ENCODE data around the gene EBI3.
"Not testable (repeated sequence)": the region's sequence is repeated elsewhere in the genome, so short reads cannot be mapped to it uniquely, and the experiment has no call there.

The EBI3 gene

DNA sequence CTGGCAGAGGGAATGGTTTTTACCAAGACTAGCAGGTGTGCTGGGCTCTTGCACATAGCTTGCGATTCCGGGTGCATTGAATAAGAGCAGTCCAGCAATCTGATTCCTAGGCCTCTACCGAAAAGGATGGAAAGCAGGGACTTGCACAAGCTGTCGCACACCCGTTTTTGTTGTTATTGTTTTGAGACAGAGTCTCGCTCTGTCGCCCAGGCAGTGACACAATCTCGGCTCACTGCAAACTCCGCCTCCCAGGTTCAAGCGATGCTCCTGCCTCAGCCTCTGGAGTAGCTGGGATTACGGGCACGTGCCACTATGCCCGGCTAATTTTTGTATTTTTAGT lies 5.5 kb downstream of the EBI3 start:
- DNase-seq (ENCODE audit: low read depth): no peak

DNA sequence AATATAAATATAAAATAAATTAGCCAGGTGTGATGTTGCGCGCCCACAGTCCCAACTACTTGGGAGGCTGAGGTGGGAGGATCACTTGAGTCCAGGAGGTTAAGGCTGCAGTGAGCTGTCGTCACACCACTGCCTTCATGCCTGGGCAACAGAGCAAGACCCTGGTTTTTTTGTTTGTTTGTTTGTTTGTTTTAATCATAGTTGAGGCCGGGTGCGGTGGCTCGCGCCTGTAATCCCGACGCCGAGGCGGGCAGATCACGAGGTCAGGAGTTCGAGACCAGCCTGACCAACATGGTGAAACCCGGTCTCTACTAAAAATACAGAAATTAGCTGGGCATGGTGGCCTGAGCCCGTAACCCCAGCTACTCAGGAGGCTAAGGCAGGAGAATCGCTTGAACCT lies 8.2 kb downstream of the EBI3 start:
- not testable (repeated sequence) for DNase-seq (ENCODE audit: low read depth)

DNA sequence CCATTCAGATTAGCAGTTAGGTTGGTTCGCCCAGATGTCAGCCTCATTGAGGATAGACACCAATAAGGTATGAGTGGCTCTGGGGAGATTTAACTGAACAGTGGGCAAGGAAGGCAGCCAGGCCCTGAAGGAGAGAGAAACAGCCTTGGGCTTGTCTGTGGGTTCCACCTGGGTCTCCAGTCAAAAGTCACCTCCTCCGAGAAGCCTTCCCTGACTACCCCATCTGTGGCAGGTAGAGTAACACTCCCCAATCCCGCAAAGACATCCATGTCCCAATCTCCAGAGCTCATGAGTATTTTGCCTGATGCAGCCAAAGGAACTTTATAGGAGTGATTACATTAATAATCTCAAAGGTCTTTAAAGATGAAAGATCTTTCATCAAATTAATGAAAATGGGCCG lies 9.5 kb downstream of the EBI3 start:
- DNase-seq (ENCODE audit: low read depth): no peak

DNA sequence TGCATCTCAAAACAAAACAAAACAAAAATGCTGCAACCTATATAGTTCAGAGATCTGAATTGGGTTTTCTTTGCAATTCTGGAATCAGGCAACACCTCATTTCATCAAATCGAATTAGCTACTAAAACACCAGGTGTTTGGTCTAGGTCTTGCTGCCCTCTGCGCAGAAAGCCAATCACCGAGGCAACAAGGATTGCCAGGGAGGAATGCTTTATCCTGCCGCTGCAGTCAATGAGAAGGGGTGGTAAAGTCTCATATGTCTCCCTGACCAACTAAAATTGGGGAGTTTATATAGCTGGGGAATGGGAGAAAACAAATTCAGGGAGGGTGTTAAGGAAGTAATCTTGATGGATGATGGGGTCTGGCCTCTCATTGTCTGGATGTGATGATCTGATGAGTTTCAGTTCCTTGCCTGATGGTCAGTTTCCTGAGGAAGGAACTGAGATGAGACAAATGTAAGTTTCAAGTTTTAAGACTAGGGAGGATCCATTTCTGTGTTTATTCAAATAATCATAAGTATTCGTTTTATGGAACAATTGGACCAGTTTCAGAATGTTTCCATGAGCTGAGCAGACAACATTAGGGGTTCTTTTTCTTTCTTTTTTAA lies 12.6 kb downstream of the EBI3 start:
- no peak for DNase-seq (ENCODE audit: low read depth)

DNA sequence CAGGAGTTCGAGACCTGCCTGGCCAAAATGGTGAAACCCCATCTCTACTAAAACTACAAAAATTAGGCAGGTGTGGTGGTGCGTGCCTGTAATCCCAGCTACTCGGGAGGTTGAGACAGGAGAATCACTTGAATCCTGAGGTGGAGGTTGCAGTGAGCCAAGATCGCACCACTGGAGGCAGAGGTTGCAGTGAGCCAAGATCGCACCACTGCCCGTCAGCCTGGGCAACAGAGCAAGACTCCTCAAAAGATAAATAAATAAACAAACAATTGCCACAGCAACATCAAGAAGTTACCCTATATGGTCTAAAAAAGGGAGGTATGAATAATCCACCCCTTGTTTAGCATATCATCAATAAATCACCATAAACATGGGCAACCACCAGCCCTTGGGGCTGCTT lies 16.6 kb downstream of the EBI3 start:
- not testable (repeated sequence) for DNase-seq (ENCODE audit: low read depth)

DNA sequence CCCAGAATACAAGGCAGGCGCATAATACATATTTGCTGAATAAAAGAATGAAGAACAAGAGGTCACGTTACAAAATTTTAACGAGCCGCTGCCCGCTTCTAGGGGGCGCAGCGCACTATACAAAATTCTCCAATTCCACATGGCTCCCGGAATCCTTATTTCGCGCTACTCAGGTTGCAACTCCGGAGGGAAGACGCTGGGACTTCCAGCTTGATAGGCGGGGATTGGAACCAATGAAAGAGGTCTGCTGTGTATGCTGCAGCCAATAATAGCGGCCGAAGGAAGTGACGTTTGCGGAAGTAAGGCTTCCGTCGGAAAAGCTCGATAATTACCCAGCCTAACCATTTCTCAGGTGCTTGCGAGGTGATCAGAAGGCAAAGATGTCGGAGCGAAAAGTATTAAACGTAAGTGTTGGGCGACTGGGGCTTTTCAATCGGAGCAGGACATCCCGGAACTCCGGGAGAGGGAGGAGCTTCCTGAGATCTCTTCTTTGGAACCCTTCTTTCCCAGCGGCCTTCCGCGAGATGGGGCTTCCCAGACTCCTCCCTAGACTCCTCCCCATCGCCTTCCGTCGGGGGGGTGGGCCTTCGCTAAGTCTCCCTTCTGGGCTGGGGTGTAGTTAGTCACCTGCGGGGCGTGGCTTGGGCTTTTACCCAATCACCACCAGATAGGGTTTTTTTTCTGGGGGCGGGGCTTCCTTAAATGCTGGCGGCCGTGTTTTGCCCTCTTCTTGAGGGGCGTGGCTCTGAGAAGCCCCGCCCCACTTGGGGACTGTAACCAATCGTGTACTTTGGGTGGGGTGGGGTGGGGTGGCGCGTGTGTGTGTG lies 17.7 kb downstream of the EBI3 start, which contains the start of gene YJU2:
YJU2 (plus strand) TSS at position 314 of the 827 bp plus-strand sequence; CDS start at position 381, 67 bp downstream.
- DNase-seq (ENCODE audit: low read depth): peak; percentile 100

DNA sequence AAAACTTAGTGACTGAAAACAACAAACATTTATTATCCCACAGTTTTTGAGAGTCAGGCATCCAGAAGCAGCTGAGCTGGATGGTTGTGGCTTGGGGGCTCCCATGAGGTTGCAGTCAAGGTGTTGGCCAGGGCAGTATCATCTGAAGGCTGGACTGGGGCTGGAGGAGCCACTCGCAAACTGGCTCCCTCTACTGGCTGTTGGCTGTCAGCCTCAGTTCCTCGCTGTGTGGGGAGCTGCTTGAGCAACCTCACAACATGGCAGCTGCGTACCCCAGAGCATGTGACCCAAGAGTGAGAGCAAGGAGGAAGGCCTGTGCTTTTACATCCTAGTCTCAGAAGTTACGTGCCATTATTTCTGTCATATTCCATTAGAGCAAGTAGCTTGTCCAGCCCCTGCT lies 27.2 kb downstream of the EBI3 start:
- no peak for DNase-seq (ENCODE audit: low read depth)

DNA sequence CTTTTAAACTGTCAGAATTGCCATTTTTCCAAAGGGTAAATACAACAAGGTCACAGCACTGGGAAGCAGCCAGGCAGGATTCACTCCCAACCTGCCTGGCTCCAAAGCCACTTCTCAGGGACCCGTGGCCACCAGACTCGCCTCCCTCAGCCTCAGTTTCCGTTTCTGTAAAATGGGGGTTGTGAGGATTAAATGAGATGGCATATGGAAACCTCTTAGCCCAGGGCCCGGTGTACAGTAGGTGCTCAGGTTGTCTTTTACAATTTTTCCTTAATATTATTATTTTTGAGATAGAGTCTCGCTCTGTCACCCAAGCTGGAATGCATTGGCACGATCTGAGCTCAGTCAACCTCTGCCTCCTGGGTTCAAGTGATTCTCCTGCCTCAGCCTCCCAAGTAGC lies 27.7 kb downstream of the EBI3 start:
- no peak for DNase-seq (ENCODE audit: low read depth)

DNA sequence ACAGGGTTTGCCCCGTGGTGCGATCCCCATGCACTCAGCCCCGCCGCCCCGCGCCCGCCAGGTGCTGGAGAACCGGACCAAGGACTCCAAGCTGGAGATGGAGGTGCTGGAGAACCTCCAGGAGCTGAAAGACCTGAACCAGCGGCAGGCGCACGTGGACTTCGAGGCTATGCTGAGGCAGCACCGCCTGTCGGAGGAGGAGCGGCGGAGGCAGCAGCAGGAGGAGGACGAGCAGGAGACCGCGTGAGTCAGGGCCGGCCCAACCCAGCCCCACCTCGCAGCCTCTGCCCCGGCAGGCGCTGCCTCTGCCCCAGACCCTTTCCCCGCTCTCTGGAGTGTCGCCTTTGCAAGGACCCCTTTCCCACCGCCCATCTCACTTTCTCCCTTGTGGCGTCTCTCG lies 28.9 kb downstream of the EBI3 start:
- DNase-seq (ENCODE audit: low read depth): no peak

DNA sequence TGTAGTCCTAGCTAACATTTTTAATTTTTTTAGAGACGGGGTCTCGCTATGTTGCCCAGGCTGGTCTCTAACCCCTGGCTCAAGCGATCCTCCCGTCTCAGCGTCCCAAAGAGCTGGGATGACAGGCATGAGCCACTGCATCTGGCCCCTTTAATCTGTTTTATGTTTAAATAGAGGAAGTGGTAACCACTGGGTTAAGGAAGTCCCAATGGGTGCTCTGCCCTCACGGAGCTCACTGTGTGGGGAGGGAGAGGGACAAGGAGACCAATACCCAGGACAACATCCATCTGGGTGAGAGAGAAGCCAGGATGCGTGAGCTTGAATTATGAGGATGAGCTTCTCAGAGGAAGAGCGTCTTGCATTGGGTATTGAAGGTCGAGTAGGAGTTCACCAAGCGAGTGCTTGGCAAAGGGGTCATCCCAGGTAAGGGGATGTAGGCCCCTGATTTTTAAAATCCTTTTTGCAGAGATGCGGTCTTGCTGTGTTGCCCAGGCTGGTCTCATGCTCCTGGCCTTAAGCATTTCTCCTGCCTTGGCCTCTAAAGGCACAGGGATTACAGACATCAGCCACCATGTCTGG lies 31.4 kb downstream of the EBI3 start:
- DNase-seq (ENCODE audit: low read depth): no peak

DNA sequence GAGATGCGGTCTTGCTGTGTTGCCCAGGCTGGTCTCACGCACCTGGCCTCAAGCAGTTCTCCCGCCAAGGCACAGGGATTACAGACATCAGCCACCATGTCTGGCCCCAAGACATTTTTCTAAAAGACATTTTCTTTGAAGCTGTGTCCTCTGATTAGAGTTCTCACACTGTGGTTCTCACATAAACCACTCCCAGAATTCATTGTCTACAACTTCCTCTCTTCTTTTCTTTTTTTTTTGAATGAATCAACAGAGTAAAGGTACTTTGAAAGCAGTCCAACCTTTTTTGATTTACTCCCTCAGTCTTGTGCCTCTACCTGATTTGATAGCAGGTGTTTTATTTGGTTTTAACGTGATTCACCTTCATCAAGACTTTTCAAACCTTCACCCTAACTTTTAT lies 35.5 kb downstream of the EBI3 start:
- DNase-seq (ENCODE audit: low read depth): no peak

DNA sequence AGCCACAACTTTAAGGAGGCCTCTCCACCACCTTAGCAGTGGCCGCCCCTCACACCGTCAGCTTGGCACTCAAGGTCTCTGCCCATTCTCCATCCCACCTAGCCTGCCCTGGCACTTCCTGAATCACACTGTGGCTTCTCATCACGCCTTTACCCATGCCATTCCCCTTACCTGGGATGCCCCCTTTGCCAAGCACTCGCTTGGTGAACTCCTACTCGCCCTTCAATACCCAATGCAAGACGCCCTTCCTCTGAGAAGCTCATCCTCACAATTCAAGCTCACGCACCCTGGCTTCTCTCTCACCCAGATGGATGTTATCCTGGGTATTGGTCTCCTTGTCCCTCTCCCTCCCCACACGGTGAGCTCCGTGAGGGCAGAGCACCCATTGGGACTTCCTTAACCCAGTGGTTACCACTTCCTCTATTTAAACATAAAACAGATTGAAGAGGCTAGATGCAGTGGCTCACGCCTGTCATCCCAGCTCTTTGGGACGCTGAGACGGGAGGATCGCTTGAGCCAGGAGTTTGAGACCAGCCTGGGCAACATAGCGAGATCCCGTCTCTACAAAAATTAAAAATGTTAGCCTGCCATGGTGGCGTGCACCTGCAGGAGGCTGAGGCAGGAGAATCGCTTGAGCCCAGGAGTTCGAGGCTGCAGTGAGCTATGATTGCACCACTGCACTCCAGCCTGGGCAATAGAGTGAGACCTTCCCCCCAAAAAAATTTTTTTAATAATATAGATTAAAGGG lies 37.1 kb downstream of the EBI3 start:
- no peak for DNase-seq (ENCODE audit: low read depth)

DNA sequence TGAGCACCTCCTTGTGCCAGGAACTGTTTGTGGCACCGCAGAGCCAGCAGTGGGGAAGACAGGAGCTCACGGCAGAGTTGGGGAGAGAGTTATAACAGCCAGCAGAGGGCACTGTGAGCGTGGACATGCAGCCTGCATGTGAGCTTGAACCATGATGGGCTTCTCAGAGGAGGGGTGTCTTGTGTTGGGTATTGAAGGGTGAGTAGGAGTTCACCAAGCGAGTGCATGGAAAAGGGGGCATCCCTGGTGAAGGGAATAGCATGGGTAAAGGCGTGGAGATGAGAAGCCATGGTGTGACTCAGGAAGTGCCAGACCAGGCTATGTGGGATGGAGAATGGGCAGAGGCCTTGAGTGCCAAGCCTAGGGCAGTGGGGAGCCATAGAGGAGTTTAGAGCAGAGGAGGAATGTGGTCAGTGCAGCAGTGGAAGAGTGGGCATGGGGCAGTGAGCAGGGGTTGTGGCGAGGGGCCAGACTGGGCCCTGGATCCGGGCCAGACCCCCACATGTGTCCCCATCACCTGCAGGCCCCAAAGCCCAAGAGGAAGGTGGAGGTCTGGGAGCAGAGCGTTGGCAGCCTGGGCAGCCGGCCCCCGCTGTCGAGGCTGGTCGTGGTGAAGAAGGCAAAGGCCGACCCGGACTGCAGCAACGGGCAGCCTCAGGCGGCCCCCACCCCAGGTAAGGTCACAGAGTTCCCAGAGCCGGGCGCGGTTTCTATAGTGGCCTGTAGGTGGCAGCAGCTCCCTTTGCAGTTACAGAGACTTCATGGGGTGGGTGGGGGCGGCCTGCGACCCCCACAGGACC lies 38.0 kb downstream of the EBI3 start:
- peak; percentile 24 for DNase-seq (ENCODE audit: low read depth)

DNA sequence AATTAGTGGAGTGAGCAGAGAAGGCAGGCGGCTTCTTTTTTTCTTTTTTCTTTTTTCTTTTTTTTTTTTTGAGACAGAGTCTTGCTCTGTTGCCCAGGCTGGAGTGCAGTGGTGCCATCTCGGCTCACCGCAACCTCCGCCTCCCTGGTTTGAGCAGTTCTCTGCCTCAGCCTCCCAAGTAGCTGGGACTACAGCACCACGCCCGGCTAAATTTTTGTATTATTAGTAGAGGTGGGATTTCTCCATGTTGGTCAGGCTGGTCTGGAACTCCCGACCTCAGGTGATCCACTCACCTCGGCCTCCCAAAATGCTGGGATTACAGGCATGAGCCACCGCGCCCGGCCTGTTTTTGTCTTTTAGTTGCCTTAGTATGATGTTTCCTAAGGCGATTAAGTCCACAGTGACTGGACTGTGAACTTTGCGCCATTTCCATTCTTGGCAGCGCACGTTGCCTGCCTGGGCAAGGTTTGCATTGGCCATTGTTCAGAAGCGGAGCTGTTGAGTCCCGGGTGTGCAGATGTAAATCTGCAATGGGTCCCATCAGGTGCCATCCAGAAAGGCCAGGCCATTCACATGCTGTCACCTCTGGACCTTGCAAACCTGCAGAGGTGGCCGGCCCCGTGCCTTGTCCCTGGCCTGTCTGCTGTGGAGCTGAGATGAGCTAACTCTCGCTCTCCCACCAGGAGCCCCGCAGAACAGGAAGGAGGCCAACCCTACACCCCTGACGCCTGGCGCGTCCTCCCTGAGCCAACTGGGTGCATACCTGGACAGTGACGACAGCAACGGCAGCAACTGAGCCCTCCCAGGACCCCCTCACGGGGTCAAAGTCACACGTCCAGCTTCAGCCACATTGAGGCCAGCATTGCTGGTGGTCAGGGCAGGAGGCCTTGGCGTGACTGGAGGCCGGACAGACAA lies 38.8 kb downstream of the EBI3 start:
- DNase-seq (ENCODE audit: low read depth): no peak

DNA sequence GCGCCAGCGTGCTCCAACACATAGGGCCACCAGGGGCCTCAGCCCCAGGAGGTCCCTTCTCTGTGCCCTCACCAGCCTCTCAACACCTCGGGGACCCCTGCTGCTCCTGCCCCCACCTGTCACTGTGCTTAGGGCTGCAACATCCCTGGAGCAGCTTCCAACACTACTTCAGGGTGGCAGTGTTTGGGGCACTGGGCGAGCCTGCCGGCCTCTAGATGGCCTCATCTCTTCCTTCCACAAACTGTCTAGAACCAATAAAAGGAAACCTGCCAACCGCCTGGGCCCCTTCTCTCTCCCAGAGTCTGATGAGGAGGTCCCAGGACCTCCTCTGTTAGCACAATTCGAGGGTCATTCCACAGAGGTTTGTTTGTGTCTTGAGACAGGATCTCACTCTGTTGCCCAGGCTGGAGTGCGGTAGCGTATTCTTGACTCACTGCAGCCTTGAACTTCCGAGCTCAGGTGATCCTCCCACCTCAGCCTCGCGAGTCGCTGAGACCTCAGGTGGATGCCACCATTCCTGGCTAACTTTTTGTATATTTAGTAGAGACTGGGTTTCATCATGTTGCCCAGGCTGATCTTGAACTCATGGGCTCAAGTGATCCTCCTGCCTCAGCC lies 39.6 kb downstream of the EBI3 start:
- DNase-seq (ENCODE audit: low read depth): no peak

DNA sequence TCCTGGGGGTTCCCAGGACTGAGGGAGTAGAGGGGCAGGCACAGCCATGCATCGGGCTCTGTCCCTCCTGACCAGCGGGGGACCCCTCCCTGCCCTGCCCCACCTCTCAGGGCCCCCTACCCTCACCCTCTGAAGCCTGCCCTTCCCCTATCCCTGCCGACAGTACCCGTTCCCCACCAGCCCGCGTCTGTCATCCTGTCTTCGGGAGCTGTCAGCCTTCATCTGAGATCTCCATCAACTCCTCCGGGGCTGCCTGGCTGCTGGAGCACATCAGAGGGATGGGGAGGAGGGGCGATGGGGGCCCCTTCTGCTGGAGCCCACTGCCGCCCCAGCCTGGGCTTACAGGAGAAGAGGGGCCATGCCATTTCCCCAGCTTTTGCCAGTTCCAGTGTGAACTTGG lies 43.6 kb downstream of the EBI3 start:
- no peak for DNase-seq (ENCODE audit: low read depth)

DNA sequence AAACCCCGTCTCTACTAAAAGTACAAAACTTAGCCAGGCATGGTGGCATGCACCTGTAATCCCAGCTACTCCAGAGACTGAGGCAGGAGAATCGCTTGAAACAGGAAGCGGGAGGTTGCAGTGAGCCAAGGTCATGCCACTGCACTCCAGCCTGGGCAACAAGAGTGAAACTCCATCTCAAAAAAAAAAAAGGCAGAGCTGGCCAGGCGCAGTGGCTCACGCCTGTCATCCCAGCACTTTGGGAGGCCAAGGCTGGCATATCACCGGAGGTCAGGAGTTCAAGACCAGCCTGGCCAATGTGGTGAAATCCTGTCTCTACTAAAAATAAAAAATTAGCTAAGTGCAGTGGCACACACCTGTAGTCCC lies 45.0 kb downstream of the EBI3 start:
- DNase-seq (ENCODE audit: low read depth): not testable (repeated sequence)

DNA sequence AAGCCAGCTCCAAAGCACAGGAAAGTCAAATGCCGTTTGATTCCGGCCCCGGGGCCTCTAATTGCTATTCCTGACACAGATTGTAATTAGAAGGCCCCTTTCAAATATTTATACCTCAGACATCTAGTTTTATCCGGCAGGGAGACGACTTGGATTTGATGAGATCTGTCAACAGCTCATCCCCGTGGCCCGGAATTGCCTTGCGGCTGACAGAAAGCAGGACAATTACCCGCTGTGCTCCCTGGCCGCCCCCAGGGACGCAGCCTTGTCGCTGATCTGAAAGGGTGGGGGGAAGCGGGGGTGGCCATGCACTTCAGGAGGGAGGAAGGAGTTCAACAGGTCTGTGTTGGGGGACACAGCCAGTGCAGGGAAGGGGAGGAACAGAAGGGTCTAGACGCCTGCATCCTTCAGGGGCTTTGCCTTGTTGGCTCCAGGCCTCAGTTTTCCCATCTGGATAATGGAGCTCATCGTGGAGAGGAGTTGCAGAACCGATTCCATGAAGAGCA lies 47.9 kb downstream of the EBI3 start:
- DNase-seq (ENCODE audit: low read depth): no peak

DNA sequence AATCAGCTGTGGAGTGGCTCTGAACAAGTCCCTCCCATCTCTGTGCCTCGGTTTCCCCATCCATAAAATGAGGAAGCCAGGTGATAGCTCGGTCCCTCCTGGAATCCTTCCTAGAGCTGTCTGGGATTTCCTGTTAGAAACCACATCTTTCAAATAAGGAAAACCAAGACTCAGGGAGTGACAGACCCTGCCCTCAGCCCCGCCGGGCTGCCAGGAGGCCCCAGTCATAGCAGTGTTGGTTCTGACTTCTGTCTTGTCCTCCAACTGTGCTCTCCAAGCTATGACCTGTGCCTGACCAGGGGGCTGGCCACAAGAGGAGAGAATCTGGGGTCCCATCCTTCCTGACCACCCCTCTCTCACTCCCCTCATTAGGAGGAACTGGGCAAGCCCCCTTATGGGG lies 48.7 kb downstream of the EBI3 start:
- no peak for DNase-seq (ENCODE audit: low read depth)
